ENCODE data around the gene ORC4. TPM values are rescaled to one million over a fixed set of nuclear protein-coding genes. Genes with fewer than 3 reads are reported as not detected.

ORC4 gene
- polyA plus RNA-seq, 4 donors, result 117 to 138 (median 131) TPM

DNA sequence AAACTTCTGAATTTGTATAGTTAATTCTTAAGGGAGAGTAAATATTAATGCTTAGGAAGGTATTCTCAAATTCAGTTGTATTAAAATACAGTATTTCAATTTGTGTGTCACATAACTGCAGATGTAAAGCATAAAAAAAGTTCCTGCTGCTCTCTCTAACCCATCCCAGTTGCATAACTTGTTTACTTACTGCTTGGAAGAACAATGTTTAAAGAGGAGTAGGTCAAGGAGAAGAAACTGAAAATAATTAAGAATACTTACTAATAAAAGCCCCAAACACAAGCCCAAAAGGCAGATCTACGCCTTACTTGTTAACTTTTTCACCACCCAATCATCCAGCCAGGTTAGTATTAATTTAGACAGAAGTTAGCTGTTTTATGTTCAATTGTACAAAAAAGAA is 81.2 kb downstream of the ORC4 start:
- no peak for DNase-seq (ENCODE audit: low read depth in 4 of 4, low spot score in 3 of 4)

DNA sequence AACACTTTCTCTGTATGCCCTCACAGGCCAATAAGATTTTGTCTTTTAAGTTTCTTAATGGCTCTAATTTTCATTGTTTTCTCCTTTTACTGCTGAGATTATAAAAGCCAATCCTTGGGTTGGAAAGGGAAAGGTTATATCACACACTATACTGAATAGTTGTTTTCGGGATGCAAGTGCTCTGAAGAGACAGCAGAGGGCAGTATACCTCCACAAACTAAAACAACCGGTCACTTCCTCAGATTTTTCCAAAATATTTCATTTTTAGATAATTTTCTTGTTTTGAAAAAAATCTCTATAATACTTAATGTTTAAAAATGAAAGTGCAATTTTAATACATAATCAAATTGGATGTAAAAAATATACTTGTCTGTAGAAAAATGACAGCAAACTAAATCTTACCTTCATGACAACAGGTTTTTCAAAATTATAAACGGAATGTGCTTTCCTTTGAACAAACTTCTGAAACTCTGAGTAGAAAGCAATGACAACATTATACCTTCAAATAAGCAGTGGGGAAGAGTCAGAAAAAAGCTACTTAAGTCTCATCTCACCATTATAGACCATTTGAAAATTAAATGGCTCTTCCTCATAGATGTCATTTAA is 82.7 kb downstream of the ORC4 start:
- DNase-seq (ENCODE audit: low read depth in 4 of 4, low spot score in 3 of 4), result peak in 1 of 4 donors; percentile 16

DNA sequence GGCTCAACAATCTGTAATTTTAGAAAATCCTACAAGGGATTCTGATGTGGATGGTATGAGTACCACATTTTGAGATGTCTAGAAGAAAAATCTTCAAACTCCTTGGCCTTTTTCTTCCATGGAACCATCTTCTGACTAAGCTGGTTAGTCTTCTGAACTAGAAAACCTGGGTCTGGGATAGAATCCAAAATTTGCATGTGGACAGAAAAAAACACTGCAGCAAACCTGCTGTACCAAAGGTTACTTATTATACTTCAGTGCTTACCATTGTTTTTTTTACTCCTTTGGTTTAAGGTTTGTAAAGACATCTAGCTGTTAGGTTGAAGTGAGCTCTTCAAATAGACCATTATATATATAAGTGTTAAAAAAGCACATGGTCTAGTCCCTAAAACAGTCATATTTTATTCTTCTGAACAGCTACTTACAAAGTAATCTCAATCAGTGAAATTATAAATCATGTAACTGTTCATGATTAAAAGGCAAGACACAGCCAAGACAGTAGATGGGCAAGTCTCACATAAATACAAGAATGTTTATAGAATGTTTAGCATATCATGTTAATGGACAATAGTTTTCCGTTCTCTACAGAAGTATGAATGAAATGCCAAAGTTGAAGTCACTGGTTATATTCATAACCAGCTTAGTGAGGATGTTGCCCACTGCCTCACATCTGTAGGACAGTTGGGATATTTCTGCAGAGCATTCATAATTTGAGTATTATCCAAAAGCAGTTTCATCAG is 85.5 kb downstream of the ORC4 start:
- DNase-seq (ENCODE audit: low read depth in 4 of 4, low spot score in 3 of 4), result no peak

DNA sequence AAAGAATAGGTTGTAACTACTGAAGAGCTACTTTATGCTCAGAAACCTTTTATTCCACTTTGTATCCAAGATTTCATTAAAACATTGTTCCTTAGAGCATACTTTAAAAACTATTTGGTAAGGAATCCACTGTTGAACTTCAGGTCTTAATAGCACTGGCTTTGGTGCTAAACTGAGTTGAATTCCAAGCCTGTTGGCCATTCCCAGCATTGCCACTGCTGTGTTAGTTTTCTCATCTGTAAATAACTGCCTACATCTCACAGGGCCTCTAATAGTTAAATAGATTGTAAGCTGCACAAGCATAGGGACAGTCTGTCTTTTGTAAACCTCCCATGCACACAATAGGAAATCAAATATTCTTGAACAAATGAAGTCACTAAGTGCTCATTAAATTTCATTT is 86.6 kb downstream of the ORC4 start:
- no peak for DNase-seq (ENCODE audit: low read depth in 4 of 4, low spot score in 3 of 4)

DNA sequence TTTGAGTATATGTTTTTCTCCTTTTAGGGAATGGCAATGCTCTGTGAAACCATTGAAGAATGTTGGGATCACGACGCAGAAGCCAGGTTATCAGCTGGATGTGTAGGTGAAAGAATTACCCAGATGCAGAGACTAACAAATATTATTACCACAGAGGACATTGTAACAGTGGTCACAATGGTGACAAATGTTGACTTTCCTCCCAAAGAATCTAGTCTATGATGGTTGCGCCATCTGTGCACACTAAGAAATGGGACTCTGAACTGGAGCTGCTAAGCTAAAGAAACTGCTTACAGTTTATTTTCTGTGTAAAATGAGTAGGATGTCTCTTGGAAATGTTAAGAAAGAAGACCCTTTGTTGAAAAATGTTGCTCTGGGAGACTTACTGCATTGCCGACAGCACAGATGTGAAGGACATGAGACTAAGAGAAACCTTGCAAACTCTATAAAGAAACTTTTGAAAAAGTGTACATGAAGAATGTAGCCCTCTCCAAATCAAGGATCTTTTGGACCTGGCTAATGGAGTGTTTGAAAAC is 93.4 kb downstream of the ORC4 start:
- no peak for DNase-seq (ENCODE audit: low read depth in 4 of 4, low spot score in 3 of 4)

DNA sequence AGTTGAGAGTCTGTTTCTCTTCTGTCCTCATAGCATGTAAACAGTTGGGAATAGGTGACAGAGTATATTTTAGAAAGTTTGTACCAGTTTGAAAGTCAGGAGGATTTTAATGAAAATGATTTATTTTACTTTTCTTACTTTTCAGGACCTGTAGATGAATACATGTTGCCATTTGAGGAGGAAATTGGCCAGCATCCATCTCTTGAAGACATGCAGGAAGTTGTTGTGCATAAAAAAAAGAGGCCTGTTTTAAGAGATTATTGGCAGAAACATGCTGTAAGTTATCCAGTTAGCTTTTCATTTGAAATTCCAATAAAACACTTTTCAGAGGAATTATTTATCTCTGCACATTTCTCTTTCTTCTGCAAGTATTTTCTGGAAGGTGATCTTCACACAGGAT is 94.7 kb downstream of the ORC4 start:
- no peak for DNase-seq (ENCODE audit: low read depth in 4 of 4, low spot score in 3 of 4)

DNA sequence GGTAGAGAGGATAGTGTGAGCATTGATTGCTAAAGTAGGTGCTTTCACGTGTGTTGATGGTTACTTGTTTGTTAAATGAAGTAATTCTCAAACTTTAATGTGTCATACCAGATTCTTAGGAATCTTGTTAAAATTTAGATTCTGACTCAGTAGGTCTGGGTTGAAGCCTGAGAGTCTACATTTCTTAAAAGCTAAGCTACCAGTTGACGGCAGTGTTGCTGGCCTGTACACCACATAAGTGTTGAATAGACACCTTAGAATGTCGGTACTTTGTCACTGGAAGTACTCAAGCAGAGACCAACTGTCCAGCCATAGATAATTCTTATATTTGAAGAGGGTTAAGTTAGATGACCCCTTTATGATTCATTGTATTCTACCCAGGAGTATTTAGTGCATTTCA is 95.9 kb downstream of the ORC4 start:
- no peak for DNase-seq (ENCODE audit: low read depth in 4 of 4, low spot score in 3 of 4)

DNA sequence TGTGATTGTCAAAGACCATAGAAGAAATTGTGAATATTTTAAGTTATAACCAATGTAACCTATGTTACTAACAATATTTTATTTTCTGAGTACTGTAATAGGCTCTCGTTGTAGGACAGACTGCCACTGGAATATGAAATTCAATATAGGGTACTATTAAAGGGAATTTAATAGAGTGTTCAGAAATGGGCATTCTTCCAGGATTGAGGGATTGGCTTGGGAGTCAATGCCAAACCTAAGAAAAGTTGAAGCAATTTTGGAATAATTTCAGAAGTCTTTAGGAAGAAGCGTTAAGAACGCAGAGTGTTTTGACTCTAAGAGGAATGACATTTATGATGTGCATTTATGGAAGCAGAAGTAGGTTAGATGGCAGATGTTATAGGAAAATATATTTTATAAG is 96.7 kb downstream of the ORC4 start:
- DNase-seq (ENCODE audit: low read depth in 4 of 4, low spot score in 3 of 4), result no peak

DNA sequence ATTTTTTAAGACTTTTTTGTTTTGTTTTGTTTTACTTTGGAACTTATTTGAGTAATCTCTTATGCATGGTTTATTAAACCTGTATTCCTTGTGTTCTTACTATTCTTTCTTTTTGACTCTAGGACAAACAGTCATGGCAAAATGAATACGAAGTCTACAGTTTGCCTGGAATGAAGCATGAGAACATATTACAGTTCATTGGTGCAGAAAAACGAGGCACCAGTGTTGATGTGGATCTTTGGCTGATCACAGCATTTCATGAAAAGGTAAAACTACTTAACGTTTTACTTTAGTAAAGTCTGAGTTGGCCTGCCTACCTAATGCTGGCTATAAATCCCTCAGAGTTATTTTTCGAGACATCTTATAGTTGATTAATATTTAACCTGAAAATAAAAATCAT is 103.4 kb downstream of the ORC4 start:
- DNase-seq (ENCODE audit: low read depth in 4 of 4, low spot score in 3 of 4), result peak in 1 of 4 donors; percentile 6

DNA sequence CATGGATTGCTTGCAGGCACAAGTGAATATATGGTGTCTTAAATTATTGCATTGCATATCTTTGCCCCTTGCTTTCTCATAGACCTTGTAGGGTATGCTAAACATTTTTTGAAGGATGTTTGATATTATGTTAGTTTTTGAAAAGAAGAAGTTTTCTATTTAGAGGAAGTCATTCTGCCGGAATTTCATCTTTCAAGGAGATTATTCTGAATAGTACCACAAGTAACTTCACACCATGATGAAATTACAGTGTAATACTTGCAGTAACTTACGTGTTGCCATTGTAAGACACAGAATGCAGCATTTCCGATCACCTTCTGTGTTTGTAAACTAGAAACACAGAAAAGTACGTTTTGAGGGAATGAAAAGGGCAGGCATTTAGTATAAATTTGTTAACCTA is 103.8 kb downstream of the ORC4 start:
- DNase-seq (ENCODE audit: low read depth in 4 of 4, low spot score in 3 of 4), result no peak

DNA sequence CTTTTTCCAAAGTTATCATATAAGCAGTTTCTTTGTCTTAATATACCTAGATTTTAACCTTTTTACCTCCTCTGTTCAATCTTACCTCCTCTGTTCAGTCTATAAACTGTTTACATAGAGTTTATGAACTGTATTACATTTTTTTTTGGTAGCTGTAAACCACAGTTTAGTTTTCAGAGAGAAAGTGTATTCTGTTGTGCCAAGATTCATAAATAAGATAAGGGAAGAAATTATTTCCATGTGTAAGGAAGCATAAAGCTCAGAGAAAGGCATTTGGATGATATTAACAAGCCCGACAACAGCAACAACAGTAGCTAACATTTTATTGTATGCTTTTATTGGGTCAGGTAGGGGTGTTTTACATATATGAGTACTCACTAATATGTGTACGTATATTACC is 104.5 kb downstream of the ORC4 start:
- DNase-seq (ENCODE audit: low read depth in 4 of 4, low spot score in 3 of 4), result no peak

DNA sequence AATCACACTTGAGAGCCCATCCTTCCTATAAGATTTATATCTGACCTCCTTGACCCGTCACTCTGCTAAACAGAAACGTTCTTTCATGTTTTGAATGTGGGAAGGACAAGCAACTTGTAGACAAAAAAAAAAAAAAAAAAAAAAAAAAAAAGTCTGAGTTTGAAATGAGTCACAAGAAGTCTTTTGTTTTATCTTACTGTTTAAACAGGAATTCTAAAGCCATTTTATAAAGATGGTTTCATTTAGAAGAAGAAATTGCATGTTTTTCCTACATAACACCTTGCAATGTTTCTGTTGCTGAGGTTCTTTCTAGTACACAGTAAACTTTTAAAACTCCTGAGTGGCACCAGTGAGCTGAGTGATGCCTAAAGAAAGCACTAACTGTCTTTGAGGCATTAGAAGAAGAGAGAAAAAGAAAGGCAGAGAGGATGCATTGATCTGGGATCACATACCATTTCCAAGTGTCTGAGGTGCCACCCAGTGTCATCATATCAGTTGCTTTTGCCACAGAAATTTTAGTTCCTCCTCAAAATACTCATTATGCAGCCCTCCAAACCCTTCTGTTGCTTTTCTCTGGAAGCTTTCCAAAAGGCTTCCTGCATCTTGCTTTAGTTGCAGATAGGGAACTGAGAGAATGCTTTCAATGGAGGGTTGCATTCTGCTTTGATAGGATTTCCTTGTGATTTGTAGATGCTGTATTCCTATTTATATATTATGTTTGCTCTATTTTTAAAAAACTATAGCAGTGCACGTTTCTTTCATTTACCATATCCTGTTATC is 106.6 kb downstream of the ORC4 start:
- no peak for DNase-seq (ENCODE audit: low read depth in 4 of 4, low spot score in 3 of 4)

DNA sequence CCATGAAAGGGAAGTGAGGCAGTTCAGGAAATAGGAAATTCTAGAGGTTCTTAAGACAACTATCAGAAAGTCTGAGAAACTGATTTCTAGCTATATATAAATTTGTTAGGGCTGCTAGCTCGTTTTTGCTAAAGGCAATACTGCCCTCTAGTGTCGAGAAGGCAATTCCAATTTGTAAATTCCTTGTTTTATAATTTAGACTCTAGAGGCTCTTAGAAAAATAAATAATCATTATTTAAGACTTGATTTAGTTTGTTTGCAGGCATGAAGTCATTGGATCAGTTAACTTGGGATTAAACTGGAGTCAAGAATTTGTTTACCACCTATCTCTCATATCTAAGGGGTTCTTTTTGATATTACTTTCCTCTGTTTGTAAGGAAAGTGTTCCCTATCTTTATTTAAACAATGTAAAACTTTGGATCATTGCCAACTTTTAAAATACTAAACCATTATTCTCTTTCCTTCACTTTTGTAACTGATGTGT is 109.5 kb downstream of the ORC4 start:
- peak; percentile 57 to 65 (median 60) for DNase-seq (ENCODE audit: low read depth in 4 of 4, low spot score in 3 of 4)

DNA sequence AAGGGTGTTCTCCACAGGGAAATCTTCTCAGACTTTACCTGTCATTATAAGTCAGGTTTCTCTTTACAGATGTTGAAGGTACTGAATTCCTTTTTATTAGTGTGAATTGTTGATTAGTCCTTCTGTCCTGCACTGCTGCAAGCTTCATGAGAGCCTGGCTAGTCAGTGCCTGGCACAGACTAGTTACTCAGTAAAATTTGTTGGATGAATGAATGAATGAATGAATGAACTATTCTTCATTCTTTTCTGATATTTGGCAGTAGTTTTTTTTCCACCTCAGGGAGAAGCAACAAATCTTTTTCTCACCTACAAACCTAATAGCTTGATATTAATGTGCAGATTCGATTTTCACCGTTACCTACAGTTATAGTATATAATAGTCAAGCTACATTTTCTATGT is 111.4 kb downstream of the ORC4 start:
- no peak for DNase-seq (ENCODE audit: low read depth in 4 of 4, low spot score in 3 of 4)

DNA sequence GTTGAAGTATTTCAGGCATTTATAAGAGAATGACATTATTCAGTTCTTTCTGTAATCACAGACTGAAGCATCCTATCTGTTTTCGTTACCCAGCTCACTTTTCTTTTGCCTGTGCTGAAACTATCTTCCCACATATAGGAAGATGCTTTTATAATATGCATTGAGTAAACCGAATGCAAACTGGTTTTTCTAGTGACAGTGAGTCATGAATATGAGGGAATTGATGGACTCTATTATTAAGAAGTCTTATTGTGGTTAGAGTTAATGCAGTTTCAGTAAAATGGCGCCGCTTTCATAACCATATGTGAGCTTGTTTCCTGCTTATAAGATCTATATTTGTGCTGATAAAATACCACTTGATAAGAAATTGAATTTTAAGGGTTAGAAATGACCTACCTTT is 116.5 kb downstream of the ORC4 start:
- DNase-seq (ENCODE audit: low read depth in 4 of 4, low spot score in 3 of 4), result no peak

DNA sequence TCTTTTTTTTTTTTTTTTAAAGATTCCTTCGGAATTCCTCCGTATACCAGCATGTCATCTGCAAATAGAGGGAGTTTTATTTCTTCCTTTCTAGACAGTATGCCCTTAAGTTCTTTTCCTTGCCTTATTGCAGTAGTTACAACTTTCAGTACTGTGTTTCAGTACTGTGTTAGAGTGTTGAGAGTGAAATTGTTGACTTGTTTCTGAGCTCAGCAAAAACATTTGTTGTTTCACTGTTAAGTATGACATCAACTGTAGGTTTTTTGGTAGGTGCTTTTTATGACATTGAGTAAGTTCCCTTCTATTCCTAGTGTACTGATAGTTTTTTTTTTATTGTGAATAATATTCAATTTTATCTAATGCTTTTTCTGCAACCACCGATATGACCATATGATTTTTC is 131.9 kb downstream of the ORC4 start:
- no peak for DNase-seq (ENCODE audit: low read depth in 4 of 4, low spot score in 3 of 4)

DNA sequence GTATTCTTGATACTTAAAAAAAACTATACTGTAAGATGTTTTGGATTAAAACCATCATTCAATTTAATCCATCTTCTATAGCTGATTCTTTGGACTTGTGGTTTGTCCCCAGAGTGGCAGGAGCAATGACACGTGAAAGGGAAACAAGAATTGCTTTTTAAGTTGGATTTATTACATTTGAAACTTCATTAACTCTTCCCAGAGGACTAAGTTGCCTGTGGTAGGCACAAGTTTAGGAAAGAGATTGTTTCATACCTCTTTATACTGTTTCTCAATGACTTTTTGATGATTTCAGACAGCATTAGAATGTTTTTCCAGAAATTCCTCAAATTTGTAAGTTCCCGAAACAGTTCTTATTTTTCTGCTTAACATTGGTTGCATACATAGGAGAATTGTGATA is 134.4 kb downstream of the ORC4 start:
- DNase-seq (ENCODE audit: low read depth in 4 of 4, low spot score in 3 of 4), result no peak

DNA sequence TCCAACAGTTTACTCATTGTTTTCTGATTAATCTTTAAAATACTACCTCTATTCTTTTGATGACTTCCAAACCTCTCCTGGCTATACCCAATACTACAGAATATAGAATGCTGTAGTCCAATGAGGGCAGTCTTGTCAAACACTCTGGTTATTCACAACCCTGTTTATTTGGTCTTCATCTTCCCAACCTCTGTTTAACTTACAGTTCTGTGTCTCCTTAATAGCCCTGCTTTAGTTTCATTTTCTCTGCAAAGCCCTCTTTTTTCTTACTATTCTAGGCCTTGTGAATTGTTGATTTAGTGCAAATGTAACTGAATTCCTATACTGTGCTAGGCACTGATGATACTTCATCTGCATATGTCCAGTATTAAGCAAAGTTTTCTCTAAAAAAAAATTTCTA is 135.7 kb downstream of the ORC4 start:
- no peak for DNase-seq (ENCODE audit: low read depth in 4 of 4, low spot score in 3 of 4)

DNA sequence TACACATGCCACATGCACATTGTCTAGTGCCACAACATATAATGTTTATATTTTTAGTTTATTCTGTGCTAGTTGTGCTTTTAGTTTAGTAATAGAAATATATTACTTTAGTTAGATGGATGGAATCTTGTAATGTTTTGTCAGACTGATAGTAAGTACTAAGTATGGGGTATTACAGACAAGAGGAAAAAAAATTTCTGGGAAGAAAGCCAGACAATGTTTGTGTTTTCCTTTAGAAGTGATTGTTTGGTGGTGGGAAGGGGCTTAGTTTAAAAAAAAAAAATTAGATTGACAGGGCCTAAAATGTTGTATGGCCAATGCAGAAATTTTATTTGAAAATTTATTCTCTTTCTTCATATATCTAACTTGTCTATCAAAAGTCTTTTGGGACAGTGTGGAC is 137.9 kb downstream of the ORC4 start:
- DNase-seq (ENCODE audit: low read depth in 4 of 4, low spot score in 3 of 4), result no peak
